GM18526 (cell line): ENCODE results near the gene HAND1.

Experiments
- POLR2A ChIP-seq: IDR thresholded peaks from 3 replicates; pipeline ENCODE4 v1.6.1; 2011; ENCODE audit not compliant: insufficient read length; ENCODE audit errors: extremely low read depth

The HAND1 gene

DNA sequence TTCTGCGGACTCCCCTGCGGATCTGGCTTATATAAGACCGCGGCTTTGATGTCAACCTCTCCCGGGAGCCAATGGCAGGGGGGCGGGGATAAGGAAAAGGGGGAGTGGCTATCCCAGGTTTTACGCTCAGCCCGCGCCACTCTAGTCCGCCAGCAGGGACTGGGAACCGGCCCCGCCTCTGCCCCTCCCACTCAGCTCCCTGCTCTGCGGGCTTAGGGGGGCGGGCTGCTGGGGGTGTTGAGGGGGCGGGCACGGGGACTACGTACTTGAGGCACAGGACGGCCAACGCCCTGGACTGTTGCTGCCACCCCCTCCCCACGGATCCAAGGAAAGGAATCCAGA lies at the start of gene HAND1:
Gene HAND1 (minus strand): TSS at position 4 of the 342 bp plus-strand sequence. CDS start 219 bp downstream, outside the sequence.
- TF ChIP-seq POLR2A: no peak

DNA sequence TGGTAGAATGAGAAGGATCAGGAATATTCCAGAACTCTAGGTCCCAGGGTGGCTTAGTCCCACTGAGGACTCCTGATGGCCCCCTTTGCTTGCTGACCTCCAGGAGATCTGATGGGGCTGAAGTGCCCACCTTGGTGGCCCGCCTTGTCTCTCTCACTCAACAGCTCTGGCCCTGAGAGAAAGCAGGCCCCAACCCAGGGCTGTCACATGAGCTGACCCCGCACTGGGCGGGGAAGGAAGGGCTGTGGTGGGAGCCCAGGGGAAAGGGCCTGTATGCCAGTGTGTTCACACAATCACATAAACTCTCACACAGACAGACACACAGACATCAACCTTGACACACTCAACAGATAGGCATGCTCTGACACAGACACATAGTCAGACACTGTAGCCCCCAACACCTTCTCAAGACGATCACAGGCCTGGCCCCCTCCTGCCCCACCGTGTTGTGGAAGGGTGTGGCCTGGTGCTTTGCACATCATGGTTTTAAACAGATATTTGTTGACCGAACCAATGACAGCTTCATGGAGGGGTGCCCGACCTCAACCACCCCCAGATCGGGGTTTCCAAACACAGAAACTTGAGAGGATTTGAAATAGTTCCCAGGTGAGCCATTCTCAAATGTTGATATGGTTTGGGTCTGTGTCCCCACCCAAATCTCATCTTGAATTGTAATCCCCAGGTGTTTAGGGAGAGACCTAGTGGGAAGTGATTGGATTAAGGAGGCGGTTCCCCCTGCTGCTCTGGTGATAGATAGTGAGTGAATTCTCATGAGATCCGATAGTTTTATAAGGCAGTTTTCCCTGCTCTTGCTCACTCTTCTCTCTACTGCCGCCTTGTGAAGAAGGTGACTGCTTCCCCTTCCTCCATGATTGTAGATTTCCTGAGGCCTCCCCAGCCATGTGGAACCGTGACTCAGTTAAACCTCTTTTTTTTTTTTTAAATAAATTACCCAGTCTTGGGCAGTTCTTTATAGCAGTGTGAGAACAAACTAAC lies 48.5 kb upstream of the HAND1 start:
- TF ChIP-seq POLR2A: no peak

DNA sequence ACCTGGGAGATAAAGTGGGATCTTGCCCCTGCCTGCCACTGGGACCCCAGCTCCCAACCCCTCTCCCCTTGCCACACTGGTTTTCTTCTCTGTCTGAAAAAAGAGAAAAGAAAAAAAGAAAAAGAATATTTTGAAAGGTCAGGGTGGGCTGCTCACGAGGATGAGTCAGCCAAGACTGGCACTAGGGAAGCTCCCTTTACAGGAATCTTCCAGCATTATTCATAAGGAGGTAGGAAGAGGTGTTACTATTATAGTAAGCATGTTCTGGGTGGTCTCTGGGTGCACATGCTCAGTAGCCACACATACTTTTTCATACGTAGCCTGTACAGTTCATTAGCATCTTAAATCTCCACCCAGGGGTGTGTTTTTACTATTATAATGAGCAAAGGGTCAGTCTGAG lies 46.8 kb upstream of the HAND1 start:
- TF ChIP-seq POLR2A: no peak

DNA sequence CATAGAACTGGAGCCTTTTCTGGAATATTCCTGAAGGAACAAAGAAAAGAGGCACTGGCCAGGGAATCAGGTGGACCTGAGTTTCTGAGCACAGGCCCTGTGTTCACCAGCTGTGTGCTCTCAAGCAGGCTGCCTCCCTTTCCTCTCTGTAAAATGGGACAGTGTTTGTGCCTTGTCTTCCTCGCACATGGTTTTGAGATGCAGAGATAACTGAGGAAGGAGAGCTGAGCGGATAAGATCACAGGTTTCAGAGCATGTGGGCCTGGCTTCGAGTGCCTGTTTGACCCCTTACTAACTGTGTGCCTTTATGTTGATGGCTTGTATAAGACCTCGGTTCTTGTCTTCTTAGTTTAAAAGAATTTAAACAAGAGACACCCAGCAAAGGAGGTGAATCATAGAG lies 46.2 kb upstream of the HAND1 start:
- no peak for TF ChIP-seq POLR2A

DNA sequence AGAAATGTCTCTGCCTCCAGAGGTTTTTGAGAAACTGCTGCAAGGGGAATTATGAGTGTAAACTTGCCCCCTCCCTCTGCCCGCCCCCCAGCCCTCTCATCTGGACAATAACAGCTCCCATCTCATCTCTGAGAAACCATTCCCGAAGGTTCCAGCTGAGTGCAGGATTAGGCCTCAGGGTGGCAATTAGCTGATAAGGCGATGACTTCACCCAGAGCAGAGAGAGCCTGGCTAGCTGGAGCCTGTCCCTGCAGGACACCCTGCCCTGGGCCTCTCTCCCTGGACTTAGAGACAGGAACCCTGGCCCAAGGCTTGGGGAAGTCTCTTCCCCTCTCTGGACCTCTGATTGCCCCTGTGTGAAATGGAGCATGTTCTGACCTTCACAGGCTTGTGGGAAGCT lies 45.7 kb upstream of the HAND1 start:
- TF ChIP-seq POLR2A: no peak

DNA sequence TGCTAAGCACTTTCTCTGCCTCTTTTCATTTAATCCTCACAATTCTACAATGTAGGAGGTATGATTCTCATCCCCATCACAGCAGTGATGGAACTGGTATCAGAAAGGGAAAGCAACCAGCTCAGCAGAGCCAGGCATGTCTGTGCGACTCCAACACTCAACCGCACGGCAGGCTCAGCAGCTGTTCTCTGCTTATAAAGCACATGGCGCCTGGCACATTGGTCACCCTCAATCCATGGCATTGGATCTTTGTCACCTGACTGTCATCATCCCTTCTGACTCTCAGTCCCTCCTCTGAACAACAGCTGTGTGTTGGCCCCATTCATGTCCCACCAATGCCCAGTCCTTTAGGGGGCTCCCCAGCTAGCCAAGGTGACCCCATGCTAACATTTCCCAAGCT lies 45.1 kb upstream of the HAND1 start:
- TF ChIP-seq POLR2A: no peak

DNA sequence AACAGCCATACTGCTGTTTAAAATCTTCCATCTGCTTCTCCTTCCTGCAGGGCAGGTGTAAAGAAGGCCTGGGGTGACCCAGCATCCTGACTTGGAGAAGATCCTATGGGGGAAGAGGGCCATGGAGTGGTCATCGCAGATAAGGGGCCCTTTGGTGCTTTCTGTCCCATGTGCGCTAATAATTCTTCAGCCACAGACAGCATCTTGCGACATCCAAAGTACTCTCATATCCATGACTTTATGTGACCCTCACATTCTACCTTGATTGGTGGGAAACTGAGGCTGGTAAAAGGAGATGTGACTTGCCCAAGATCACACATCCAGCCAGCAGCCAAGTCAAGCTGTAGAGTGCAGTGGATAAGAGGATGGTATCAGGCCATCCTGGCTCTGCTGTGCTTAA lies 44.3 kb upstream of the HAND1 start:
- TF ChIP-seq POLR2A: no peak

DNA sequence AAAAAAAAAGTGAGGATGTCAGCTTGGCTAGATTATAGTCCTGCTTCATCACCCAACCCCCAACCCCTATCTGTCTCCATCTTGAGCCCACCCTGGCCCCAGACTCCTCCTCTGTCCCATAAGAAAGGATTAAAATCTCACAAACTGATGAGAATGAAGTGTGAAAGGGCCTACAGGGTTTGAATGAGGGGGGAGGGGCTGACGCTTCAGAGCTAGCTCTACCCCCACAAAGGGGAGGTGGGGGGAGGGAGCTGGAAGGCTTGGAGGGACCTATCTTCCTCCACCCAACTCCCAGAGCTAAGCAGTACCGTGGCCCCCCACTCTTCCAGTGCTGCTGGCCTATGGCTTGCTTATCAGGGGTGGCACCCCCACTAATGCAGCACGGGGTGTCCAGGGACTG lies 43.7 kb upstream of the HAND1 start:
- TF ChIP-seq POLR2A: no peak

DNA sequence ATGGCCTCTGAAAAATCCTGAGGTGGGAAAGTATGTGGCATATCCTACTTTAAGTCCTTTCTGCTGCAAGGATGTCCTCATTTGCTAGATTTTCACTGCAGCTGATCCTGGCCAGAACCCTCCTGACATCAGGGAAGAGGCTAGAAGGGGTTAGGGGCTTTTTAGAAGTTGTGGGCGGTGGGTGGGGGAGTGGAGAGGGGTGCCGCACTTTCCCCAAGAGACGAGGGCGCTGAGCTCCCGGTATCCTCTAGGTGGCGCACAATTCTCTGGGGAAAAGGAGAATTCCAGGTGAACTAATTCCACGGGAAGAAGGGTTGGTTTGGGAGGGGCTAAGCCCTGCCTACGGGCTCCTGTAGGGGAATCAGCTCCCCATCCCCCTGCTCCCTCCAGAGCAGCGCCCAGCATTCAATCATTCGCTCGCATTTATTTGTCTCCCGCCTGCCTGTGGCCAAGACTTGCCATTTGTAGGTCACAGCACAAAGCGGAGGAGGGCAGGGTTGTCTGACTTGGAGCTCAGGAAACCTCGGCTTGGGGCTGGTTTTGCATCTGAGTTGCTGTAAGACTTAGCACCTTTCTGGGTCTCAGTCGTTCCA lies 42.9 kb upstream of the HAND1 start:
- no peak for TF ChIP-seq POLR2A

DNA sequence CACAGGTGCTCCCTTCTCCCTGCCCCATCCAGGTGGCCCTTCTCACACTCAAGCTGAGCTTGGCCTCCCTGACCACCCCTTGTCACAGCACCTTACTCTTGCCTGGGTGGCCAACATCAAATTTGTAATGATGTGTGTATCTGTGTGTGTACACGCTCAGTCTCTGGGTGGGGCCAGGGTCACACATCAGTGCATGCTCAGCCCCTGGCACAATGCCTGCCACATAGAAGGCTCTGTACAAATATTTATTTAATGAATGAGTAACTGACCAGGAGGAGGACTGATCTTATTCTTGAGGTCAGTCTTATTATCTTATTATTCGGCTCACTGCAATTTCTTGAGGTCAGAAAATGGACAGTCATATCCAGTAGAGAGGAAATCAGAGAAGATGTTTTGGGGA lies 41.3 kb upstream of the HAND1 start:
- TF ChIP-seq POLR2A: no peak

DNA sequence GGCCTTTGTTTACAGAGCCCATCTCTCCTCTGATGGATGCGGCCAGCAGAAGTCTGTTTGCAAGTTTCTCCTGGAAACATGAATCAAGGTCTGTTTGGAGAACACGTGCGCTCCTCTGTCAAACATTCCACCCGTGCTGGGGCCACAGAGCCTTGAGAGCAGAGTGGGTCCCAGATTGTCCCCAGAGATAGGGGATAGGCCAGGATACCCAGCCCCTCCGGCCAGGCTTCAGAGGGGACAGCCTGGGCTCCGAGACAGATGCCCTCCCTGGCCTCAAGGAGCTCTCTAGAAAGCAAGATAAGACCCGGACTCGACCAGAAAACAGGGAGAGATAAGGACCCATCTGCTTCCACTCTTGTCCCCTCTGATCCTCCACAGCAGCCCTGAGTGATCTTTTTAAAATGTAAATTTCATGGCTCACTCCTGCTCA lies 40.4 kb upstream of the HAND1 start:
- TF ChIP-seq POLR2A: no peak

DNA sequence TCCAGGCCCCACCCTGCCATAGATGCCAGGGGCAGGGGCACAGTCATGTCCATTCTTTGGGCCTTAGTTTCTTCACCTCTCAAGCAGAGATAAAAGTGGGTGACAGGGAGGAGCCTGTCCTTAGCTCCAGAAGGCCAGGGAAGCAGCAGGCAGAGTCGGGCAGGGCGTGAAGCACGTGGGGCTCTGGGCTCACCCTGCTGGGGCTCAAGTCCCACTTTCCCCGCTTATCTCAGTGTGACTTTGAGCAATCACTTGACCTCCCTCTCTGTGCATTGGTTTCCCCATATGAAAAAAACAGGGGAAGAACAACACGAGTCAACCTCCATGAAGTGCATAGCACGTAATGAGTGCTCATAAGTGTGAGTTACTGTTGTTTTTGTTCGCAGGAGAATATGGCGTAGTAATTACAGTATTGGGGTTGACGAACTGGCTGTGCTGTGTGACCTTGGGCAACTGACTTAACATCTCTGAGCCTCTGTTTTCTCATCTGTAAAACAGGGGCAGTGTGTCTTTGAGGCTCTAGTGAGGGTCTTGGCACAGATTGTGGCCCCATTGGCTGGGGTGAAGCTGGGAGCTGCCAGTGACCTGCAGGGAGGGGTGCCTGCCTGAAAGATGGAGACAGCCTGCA lies 39.9 kb upstream of the HAND1 start:
- TF ChIP-seq POLR2A: no peak

DNA sequence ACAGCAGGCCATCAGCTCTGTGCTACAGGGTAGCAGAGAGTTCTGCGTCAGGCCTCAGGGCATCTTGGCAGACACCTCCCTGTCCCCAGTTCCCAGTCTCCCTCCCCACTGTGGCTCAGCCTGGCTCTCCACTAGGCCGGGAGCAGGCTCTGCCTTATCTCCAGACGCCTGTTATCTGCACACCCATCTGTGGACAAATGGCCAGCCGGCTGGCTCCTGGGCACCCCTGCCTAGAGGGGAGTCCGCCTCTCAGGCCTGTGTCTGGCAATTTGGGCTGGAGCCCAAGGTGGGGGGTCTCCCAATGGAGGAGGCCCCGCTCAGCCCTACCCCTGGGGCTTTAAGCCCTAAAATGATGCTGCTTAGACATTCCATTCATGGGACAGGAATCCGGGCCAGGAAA lies 39.2 kb upstream of the HAND1 start:
- TF ChIP-seq POLR2A: no peak

DNA sequence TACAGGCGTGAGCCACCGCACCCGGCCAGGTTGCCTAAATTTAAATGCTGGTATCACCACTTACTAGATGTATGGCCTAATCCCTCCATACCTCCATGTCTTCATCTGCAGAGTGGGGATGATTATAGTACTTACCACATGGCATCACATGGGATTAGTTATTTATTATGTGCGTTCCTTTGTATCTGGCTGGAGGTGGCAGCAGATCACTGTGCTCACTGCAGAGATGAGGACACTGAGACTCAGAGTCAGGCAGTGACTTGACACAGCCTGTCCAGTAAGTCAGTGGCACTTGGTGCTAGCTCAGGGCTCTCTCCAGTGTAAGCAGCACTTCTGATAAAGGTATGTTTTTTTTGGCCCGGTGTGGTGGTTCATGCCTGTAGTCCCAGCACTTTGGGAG lies 38.4 kb upstream of the HAND1 start:
- TF ChIP-seq POLR2A: no peak

DNA sequence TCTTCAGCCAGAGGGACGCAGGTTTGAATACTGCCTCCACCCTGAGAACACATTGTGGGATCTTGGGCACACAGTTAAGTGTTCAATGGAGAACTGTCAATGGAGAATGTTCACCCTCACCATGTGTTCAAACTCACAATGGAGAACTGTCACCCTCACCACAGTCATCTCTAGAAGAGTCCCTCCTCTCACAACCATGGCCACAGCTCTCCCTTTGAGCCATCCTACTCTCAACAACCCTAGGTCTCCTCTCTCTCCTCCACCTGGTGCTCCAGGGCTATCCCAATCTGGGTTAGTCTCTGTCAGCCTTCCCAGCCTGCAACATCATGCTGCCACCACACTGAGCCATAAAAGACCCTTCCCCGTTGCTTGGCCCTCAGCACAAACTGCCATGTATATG lies 36.3 kb upstream of the HAND1 start:
- no peak for TF ChIP-seq POLR2A

DNA sequence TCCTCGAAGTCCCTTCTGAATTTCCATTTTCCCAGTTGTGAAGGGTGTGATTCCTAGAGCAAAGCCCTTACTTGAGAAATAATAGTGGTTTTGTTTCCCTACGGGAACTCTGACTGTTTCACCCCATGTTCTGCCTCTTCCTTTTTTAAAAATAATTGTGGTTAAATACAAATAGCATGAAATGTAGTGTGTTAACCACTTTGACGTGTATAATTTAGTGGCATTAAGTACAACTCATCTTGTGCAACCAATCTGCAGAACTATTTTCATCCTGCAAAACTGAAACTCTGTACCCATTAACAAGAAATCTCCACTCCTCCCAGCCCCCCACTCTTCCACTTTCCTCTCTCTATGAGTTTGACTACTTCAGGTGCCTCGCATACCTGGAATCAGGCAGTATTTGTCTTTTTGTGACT lies 35.6 kb upstream of the HAND1 start:
- no peak for TF ChIP-seq POLR2A
